K562 (cell line): ENCODE results near the gene IRF5.

Source experiments
- ARNT ChIP-seq, 2 experiments: fragments of 450-650 bp; IDR thresholded peaks; 2 replicates each; pipeline ENCODE4 v1.6.1; 2016; ENCODE audit warnings: mild to moderate bottlenecking in 1 of 2
- ATF3 ChIP-seq, 2 experiments: fragments of 450-650 bp in 1 of 2; sonication (generic) in 1 of 2; formaldehyde crosslinking in 1 of 2; IDR thresholded peaks in 1 of 2; conservative IDR thresholded peaks in 1 of 2; 2 replicates each; pipeline versions ENCODE4 v1.6.1 to v1.8.1; 2016 to 2023; ENCODE audit warnings: mild to moderate bottlenecking in 2 of 2, moderate library complexity in 2 of 2, inconsistent platforms in 1 of 2, missing genetic modification reagents in 1 of 2
- HSF4 ChIP-seq: fragments of 250-450 bp; sonication (Bioruptor Pico); IDR thresholded peaks from 2 replicates; pipeline ENCODE4 v2.1.2; 2022; ENCODE audit warnings: mild to moderate bottlenecking, moderate library complexity, borderline replicate concordance
- MLLT1 ChIP-seq, 2 experiments: fragments of 450-650 bp; IDR thresholded peaks; 2 replicates each; pipeline ENCODE4 v1.6.1; 2016
- PCBP1 ChIP-seq: fragments of 200-400 bp; formaldehyde crosslinking; IDR thresholded peaks from 2 replicates; pipeline ENCODE4 v1.6.1; 2018; ENCODE audit warnings: mild to moderate bottlenecking, low read depth, low read length; ENCODE audit not compliant: poor library complexity, severe bottlenecking
- POLR2A ChIP-seq: fragments of 450-650 bp; conservative IDR thresholded peaks from 2 replicates; pipeline ENCODE4 v1.6.1; 2016
- PTBP1 ChIP-seq: fragments of 200-400 bp; formaldehyde crosslinking; IDR thresholded peaks from 2 replicates; pipeline ENCODE4 v1.6.1; 2017; ENCODE audit warnings: low read depth, low read length
- TAF1 ChIP-seq: IDR thresholded peaks from 2 replicates; pipeline ENCODE4 v1.6.1; 2011; ENCODE audit warnings: mild to moderate bottlenecking, low read length, moderate library complexity; ENCODE audit not compliant: insufficient read depth, control insufficient read depth, severe bottlenecking; ENCODE audit errors: extremely low read depth
- UBTF ChIP-seq, 2 experiments: IDR thresholded peaks; 2 replicates each; pipeline ENCODE4 v1.6.1; 2012; ENCODE audit warnings: improper control_type of control experiment in 2 of 2, low read depth in 2 of 2, low read length in 2 of 2, borderline replicate concordance in 1 of 2
- ZNF232 ChIP-seq: sonication (generic); formaldehyde crosslinking; IDR thresholded peaks from 2 replicates; pipeline ENCODE4 v1.8.0; 2022; ENCODE audit warnings: mild to moderate bottlenecking, missing genetic modification reagents
- ZNF384 ChIP-seq: IDR thresholded peaks from 2 replicates; pipeline ENCODE4 v1.6.1; 2012; ENCODE audit warnings: low read depth, low read length, improper control_type of control experiment

- TF ChIP-seq PCBP1 (no peak), POLR2A (no peak), PTBP1 (no peak), HSF4 (CRISPR knock-in tag) (no peak), MLLT1 (IDR thresholded peaks at IDR 0.05) (no peak), ZNF384 (no peak), ZNF232 (CRISPR knock-in tag) (no peak), UBTF (IDR thresholded peaks at IDR 0.05; ENCODE audit: borderline replicate concordance in 1 of 2, low read depth in 2 of 2, low read length in 2 of 2) (no peak), TAF1 (no peak), ATF3 (IDR thresholded peaks at IDR 0.05) (no peak), ATF3 (CRISPR knock-in tag; conservative IDR thresholded peaks at IDR 0.05) (no peak), ARNT (IDR thresholded peaks at IDR 0.05) (no peak)
Observed at GRCh38 chr7:128982105-128982504, 44.4 kb downstream of the IRF5 start.
